Dedifferentiated amniotic fluid mesenchymal stem cell (primary cell): ENCODE measurements around the gene MALAT1.
"Not testable (repeated sequence)": the region's sequence is repeated elsewhere in the genome, so short reads cannot be mapped to it uniquely, and the experiment has no call there.

Source experiments
- DNase-seq: peaks from one replicate; pipeline ENCODE4 v3.0.0-alpha.2; 2016; ENCODE audit errors: extremely low spot score

MALAT1 gene

GRCh38 chr11:65498042-65498726 is 661 bp upstream of the MALAT1 start:
- no peak for DNase-seq

DNA sequence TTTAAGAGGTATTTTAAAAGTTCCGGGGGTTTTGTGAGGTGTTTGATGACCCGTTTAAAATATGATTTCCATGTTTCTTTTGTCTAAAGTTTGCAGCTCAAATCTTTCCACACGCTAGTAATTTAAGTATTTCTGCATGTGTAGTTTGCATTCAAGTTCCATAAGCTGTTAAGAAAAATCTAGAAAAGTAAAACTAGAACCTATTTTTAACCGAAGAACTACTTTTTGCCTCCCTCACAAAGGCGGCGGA is 193 bp upstream of the MALAT1 start:
- peak; percentile 14 for DNase-seq

GRCh38 chr11:65499713-65500386 is 1.0 kb downstream of the MALAT1 start:
- DNase-seq, result peak; percentile 14

GRCh38 chr11:65500387-65501185 is 1.7 kb downstream of the MALAT1 start:
- no peak for DNase-seq

DNA sequence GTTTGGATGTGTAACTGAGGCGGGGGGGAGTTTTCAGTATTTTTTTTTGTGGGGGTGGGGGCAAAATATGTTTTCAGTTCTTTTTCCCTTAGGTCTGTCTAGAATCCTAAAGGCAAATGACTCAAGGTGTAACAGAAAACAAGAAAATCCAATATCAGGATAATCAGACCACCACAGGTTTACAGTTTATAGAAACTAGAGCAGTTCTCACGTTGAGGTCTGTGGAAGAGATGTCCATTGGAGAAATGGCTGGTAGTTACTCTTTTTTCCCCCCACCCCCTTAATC is 2.3 kb downstream of the MALAT1 start:
- DNase-seq, result no peak

DNA sequence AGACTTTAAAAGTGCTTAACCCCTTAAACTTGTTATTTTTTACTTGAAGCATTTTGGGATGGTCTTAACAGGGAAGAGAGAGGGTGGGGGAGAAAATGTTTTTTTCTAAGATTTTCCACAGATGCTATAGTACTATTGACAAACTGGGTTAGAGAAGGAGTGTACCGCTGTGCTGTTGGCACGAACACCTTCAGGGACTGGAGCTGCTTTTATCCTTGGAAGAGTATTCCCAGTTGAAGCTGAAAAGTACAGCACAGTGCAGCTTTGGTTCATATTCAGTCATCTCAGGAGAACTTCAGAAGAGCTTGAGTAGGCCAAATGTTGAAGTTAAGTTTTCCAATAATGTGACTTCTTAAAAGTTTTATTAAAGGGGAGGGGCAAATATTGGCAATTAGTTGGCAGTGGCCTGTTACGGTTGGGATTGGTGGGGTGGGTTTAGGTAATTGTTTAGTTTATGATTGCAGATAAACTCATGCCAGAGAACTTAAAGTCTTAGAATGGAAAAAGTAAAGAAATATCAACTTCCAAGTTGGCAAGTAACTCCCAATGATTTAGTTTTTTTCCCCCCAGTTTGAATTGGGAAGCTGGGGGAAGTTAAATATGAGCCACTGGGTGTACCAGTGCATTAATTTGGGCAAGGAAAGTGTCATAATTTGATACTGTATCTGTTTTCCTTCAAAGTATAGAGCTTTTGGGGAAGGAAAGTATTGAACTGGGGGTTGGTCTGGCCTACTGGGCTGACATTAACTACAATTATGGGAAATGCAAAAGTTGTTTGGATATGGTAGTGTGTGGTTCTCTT is 2.8 kb downstream of the MALAT1 start:
- no peak for DNase-seq

GRCh38 chr11:65502274-65502554 is 3.4 kb downstream of the MALAT1 start:
- no peak for DNase-seq

- DNase-seq, result no peak
Observed at GRCh38 chr11:65502555-65503367, 3.9 kb downstream of the MALAT1 start.

DNA sequence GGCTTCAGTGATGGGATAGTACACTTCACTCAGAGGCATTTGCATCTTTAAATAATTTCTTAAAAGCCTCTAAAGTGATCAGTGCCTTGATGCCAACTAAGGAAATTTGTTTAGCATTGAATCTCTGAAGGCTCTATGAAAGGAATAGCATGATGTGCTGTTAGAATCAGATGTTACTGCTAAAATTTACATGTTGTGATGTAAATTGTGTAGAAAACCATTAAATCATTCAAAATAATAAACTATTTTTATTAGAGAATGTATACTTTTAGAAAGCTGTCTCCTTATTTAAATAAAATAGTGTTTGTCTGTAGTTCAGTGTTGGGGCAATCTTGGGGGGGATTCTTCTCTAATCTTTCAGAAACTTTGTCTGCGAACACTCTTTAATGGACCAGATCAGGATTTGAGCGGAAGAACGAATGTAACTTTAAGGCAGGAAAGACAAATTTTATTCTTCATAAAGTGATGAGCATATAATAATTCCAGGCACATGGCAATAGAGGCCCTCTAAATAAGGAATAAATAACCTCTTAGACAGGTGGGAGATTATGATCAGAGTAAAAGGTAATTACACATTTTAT is 4.6 kb downstream of the MALAT1 start:
- DNase-seq, result no peak

- peak; percentile 54 for DNase-seq
Observed at GRCh38 chr11:65503949-65504673, 5.3 kb downstream of the MALAT1 start.

DNA sequence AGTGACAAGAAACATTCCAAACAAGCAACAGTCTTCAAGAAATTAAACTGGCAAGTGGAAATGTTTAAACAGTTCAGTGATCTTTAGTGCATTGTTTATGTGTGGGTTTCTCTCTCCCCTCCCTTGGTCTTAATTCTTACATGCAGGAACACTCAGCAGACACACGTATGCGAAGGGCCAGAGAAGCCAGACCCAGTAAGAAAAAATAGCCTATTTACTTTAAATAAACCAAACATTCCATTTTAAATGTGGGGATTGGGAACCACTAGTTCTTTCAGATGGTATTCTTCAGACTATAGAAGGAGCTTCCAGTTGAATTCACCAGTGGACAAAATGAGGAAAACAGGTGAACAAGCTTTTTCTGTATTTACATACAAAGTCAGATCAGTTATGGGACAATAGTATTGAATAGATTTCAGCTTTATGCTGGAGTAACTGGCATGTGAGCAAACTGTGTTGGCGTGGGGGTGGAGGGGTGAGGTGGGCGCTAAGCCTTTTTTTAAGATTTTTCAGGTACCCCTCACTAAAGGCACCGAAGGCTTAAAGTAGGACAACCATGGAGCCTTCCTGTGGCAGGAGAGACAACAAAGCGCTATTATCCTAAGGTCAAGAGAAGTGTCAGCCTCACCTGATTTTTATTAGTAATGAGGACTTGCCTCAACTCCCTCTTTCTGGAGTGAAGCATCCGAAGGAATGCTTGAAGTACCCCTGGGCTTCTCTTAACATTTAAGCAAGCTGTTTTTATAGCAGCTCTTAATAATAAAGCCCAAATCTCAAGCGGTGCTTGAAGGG is 6.0 kb downstream of the MALAT1 start:
- no peak for DNase-seq

DNA sequence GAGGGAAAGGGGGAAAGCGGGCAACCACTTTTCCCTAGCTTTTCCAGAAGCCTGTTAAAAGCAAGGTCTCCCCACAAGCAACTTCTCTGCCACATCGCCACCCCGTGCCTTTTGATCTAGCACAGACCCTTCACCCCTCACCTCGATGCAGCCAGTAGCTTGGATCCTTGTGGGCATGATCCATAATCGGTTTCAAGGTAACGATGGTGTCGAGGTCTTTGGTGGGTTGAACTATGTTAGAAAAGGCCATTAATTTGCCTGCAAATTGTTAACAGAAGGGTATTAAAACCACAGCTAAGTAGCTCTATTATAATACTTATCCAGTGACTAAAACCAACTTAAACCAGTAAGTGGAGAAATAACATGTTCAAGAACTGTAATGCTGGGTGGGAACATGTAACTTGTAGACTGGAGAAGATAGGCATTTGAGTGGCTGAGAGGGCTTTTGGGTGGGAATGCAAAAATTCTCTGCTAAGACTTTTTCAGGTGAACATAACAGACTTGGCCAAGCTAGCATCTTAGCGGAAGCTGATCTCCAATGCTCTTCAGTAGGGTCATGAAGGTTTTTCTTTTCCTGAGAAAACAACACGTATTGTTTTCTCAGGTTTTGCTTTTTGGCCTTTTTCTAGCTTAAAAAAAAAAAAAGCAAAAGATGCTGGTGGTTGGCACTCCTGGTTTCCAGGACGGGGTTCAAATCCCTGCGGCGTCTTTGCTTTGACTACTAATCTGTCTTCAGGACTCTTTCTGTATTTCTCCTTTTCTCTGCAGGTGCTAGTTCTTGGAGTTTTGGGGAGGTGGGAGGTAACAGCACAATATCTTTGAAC is 6.8 kb downstream of the MALAT1 start:
- DNase-seq, result no peak

GRCh38 chr11:65506290-65506771 is 7.5 kb downstream of the MALAT1 start:
- DNase-seq, result no peak

GRCh38 chr11:65506772-65507505 is 8.1 kb downstream of the MALAT1 start:
- peak; percentile 94 for DNase-seq

- not testable (repeated sequence) for DNase-seq
Observed at GRCh38 chr11:65512311-65512710, 13.5 kb downstream of the MALAT1 start.

DNA sequence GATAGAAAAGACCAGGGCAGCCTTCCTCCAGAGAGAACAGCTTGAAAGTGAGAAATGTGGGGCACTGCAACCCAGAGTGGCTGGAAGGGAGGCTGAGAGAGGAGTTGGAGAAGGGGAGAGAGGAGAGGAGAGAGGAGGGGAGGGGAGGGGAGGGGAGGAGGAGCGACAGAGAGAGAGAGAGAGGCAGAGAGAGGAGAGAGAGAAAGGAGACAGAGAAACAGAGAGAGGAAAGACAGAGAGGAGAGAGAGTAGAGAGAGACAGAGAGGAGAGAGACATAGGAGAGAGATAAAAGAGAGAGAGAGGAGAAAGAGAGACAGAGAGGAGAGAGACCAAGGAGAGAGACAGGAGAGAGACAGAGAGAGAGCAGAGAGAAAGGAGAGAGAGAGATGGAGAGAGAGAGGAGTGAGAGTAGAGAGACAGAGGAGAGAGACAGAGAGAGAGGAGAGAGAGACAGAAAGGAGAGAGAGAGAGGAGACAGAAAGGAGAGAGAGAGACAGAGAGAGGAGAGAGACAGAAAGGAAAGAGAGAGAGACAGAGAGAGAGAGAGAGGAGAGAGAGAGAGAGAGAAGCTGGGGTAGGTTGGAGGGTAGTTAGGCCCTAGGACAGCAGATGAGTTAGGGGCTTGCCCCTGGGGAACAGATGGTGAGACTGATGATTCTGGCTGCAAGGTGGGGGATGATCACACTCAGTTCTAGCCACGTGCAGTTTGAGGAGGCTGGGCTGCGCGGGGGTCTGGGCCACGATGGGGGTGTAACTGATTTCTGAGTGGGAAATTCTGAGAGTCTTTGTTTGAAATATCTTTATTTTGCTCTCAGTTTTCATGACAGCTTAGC is 17.5 kb downstream of the MALAT1 start:
- no peak for DNase-seq

DNA sequence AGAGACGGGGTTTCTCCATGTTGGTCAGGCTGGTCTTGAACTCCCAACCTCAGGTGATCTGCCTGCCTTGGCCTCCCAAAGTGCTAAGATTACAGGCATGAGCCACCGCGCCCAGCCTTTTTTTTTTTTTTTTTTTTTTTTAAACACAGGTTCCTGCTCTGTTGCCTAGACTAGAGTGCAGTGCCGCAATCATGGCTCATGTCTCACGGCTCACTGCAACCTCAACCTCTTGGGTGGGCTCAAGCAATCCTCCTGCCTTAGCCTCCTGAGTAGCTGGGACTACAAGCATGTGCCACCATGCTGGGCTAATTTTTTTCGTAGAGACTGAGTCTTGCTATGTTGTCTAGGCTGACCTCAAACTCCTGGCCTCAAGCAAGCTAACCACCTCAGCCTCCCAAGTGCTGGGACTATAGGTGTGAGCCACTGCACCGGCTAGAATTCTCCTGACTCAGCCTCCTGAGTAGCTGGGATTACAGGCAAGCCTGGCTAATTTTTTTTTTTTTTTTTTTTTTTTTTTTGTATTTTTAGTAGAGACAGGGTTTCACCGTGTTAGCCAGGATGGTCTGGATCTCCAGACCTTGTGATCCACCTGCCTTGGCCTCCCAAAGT is 20.2 kb downstream of the MALAT1 start:
- not testable (repeated sequence) for DNase-seq
